Lower leg skin (tissue), 4 donors: ENCODE data around the gene MT1H. TPM values are rescaled to one million over a fixed set of nuclear protein-coding genes. Genes with fewer than 3 reads are reported as not detected.
"Not testable (repeated sequence)": the region's sequence is repeated elsewhere in the genome, so short reads cannot be mapped to it uniquely, and the experiment has no call there.

Experiments used
- DNase-seq, 2 donors: peaks; one replicate each; pipeline ENCODE4 v3.0.0-alpha.2; 2019; ENCODE audit warnings: low spot score in 2 of 2
- H3K4me3 ChIP-seq: fragments of 200-600 bp; sonication (generic); 2 replicates; pipeline ENCODE4 v1.5.1; 2017; ENCODE audit warnings: mild to moderate bottlenecking, low read depth; ENCODE audit not compliant: poor library complexity, severe bottlenecking
- POLR2A ChIP-seq, 2 donors: fragments of 450-650 bp; IDR thresholded peaks; one replicate each; pipeline ENCODE4 v1.6.1; 2016 to 2017; ENCODE audit warnings: antibody characterized with exemption in 2 of 2, mild to moderate bottlenecking in 1 of 2, moderate library complexity in 1 of 2
- WGBS, 2 donors: methylation state at CpG; one replicate each; pipeline ENCODE4 v1.1.5; 2018; 5-methylcytosine and 5-hydroxymethylcytosine counted together
- intact Hi-C: fragments of 100-400 bp; cut with DNase I; formaldehyde crosslinking; loops from one replicate; pipeline ENCODE4 v1.15.0; 2023; ENCODE audit warnings: low total_unique reads
- total RNA-seq, 4 donors: library from RNA; depleted of rRNA; stranded (reverse); fragments of >200 nt; gene quantifications; one replicate each; pipeline ENCODE4 v1.1.0, GENCODE V29; 2016
- TF ChIP-seq, protein P1 (sequence below), 3 donors: fragments of 450-650 bp; IDR thresholded peaks; one replicate each; pipeline ENCODE4 v1.5.1; 2016; ENCODE audit warnings: antibody characterized with exemption in 3 of 3, mild to moderate bottlenecking in 3 of 3, moderate library complexity in 2 of 3

MT1H gene
- total RNA-seq, 4 donors from 2014 or later, result 1.2 to 3.9 TPM; not detected in 2

DNA sequence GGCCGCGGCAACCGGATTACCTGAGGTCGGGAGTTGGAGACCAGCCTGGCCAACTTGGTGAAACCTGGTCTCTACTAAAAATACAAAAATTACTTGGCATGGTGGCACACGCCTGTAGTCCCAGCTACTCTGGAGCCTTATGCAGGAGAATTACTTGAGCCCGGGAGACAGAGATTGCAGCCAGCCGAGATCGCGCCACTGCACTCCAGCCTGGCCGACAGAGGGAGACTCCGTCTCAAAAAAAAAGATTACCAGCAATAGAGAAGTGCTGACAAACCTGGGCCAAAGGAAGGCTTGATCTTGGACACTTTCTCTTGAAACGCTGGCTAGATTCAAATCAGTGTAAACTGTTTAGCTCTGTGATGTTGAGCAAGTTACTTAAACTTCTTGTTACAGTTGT, 4.3 kb downstream of the MT1H start:
- 37 to 43% methylated on average over 12 of the region's 12 CpGs for WGBS, 2 donors
- DNase-seq, result no peak
- H3K4me3 ChIP-seq, result no peak overlapping the region
- intact Hi-C loops, result loop anchor here (10.0 kb wide), 1 partner anchor 121 kb away; no protein-coding TSS in a partner anchor
- no peak for TF ChIP-seq POLR2A (IDR thresholded peaks at IDR 0.05)
- TF ChIP-seq, protein P1, sequence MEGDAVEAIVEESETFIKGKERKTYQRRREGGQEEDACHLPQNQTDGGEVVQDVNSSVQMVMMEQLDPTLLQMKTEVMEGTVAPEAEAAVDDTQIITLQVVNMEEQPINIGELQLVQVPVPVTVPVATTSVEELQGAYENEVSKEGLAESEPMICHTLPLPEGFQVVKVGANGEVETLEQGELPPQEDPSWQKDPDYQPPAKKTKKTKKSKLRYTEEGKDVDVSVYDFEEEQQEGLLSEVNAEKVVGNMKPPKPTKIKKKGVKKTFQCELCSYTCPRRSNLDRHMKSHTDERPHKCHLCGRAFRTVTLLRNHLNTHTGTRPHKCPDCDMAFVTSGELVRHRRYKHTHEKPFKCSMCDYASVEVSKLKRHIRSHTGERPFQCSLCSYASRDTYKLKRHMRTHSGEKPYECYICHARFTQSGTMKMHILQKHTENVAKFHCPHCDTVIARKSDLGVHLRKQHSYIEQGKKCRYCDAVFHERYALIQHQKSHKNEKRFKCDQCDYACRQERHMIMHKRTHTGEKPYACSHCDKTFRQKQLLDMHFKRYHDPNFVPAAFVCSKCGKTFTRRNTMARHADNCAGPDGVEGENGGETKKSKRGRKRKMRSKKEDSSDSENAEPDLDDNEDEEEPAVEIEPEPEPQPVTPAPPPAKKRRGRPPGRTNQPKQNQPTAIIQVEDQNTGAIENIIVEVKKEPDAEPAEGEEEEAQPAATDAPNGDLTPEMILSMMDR (IDR thresholded peaks at IDR 0.05), result no peak

- H3K4me3 ChIP-seq, DNase-seq: not testable (repeated sequence)
- 78 to 81% methylated on average over 6 of the region's 6 CpGs for WGBS, 2 donors
- intact Hi-C loops, result loop anchor here (10.0 kb wide), 1 partner anchor 120 kb away; no protein-coding TSS in a partner anchor
Measured at GRCh38 chr16:56674570-56674969, 5.0 kb downstream of the MT1H start.

GRCh38 chr16:56675685-56676210, 6.1 kb downstream of the MT1H start:
- TF ChIP-seq POLR2A (IDR thresholded peaks at IDR 0.05), result no peak
- TF ChIP-seq, protein P1 (IDR thresholded peaks at IDR 0.05), result no peak
- intact Hi-C loops, result loop anchor here (10.0 kb wide), 1 partner anchor 119 kb away; no protein-coding TSS in a partner anchor

DNA sequence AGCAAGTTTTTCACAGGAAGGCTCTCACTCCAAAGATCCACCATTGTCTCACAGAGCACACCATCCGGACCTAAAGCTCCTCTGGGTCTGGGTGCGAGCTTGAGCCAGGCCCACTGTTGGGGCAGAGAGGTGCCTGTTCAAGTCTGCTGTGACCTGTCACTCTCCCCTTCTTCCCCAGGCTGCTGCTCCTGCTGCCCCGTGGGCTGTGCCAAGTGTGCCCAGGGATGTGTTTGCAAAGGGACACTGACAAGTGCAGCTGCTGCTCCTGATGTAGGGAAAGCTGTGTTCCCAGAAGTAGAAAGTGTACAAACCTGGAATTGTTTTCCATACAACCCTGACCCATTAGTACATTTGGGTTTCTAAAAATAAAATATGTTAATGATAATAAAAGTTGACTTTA, 7.9 kb downstream of the MT1H start:
- no peak overlapping the region for H3K4me3 ChIP-seq
- TF ChIP-seq, protein P1 (IDR thresholded peaks at IDR 0.05), result no peak
- no peak for TF ChIP-seq POLR2A (IDR thresholded peaks at IDR 0.05)
- DNase-seq, result no peak
- intact Hi-C loops, result loop anchor here (10.0 kb wide), 1 partner anchor 117 kb away; no protein-coding TSS in a partner anchor
- 82 to 91% methylated on average over 2 to 3 of the region's 3 CpGs for WGBS, 2 donors

More at GRCh38 chr16:56675685-56676210, 6.1 kb downstream of the MT1H start:
- no peak overlapping the region for H3K4me3 ChIP-seq
- DNase-seq, result peak in 1 of 2 donors; percentile 82
- 41 to 57% methylated on average over 31 to 32 of the region's 32 CpGs for WGBS, 2 donors

- intact Hi-C loops, result loop anchor here (10.0 kb wide), 1 partner anchor 116 kb away; no protein-coding TSS in a partner anchor
- no peak overlapping the region for H3K4me3 ChIP-seq
- DNase-seq, result no peak
- TF ChIP-seq, protein P1 (IDR thresholded peaks at IDR 0.05), result no peak
- TF ChIP-seq POLR2A (IDR thresholded peaks at IDR 0.05), result no peak
- 94 to 98% methylated on average over 3 of the region's 3 CpGs for WGBS, 2 donors
Measured at GRCh38 chr16:56679078-56679730, 9.6 kb downstream of the MT1H start.

- intact Hi-C loops, result loop anchor here (10.0 kb wide), 2 partner anchors 75 to 115 kb away; partner anchors contain the start of gene MT2A
- no peak for TF ChIP-seq POLR2A (IDR thresholded peaks at IDR 0.05)
- TF ChIP-seq, protein P1 (IDR thresholded peaks at IDR 0.05), result no peak
- 82% methylated on average over 6 of the region's 6 CpGs for WGBS, 2 donors
Measured at GRCh38 chr16:56679818-56680217, 10.2 kb downstream of the MT1H start.

More at GRCh38 chr16:56679818-56680217, 10.2 kb downstream of the MT1H start:
- no peak overlapping the region for H3K4me3 ChIP-seq
- no peak for DNase-seq
